NCI-H128 (cell line): ENCODE results near the gene CRELD1.
"Not testable (repeated sequence)": the region's sequence is repeated elsewhere in the genome, so short reads cannot be mapped to it uniquely, and the experiment has no call there.

Experiments used
- DNase-seq: peaks from one replicate; lab custom pipeline; 2025; ENCODE audit not compliant: unreplicated experiment; lab: John Stamatoyannopoulos, UW

Gene CRELD1

DNA sequence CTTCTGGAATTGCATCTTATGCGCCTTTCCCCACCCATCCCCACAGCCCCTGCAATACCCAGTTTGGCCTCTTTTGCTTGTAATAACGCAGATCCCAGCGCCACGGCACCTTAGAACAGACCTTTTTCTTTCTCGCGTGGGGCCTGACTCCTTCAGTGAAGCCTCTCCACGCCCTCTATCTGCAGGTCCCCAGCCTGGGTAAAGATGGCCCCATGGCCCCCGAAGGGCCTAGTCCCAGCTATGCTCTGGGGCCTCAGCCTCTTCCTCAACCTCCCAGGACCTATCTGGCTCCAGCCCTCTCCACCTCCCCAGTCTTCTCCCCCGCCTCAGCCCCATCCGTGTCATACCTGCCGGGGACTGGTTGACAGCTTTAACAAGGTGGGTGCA, 594 bp downstream of the CRELD1 start:
- no peak for DNase-seq

DNA sequence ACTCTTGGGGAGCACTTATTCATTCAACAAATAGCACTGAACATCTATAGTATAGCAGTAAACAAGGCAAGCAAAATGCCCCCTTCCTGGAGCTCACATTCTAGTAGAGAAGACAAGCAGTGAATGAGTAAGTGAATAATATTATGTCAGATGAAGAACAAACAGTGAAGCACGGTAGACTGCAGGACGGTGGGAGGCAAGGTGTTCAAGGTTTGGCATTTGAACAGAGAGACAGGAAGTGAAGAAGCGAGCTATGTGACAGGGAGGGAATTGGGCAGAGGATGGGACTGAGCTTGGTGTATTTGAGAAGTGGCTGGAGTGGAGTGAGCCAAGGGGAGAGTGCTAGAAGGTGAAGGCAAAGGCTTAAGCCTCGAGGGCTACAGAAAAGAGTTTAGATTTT, 1.4 kb downstream of the CRELD1 start:
- DNase-seq: no peak

DNA sequence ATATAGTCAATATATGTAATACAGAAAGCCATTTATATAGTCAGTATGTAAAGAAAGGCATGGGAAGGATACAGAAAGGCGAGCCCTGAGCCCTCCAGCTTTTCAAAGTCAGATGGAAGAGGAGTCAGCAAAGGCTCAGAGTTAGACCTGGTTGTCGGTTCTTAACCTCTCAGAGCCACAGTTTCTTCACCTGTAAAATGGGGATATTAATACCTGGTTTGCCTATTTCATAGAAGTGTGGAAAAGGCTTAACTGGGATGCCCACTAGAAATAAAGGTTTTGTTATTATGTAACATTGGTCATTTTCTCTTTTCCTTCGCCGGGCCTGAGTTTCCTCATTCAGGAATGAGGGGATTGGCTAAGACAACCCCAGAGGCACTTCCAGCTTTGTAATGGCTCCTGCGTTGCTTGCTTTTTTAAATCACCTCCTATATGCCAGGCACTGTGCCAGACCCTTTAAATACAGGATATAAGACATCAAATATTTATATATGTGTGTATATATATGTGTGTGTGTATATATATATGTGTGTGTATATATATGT, 2.4 kb downstream of the CRELD1 start:
- DNase-seq: no peak

DNA sequence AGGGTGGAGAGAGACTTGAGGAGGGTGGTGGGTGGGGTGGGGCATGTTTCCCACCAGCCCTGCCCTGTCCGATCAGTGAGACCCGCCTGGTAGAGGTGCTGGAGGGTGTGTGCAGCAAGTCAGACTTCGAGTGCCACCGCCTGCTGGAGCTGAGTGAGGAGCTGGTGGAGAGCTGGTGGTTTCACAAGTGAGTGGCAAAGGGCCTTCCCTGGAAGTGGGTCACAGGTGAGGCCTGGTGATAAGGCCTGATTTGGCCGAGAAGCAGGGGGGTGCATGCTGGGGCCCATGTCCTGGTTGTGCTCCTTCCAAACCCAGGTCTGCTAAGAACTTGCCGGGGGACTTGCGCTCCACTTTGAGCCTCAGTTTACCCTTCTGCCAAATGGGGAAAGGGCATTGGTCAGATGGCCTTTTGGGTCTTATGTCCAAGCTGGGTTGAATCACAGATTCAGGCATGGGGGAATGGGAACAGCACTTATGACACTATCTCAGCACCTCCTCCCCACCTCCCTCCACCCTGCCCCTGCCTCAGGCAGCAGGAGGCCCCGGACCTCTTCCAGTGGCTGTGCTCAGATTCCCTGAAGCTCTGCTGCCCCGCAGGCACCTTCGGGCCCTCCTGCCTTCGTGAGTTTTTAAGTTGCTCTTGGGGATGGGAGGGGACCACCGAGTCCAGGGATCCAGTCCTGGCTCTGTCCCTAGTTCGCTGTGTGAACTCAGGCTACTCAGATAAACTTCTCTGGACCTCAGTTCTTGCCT, 4.0 kb downstream of the CRELD1 start:
- DNase-seq: no peak

DNA sequence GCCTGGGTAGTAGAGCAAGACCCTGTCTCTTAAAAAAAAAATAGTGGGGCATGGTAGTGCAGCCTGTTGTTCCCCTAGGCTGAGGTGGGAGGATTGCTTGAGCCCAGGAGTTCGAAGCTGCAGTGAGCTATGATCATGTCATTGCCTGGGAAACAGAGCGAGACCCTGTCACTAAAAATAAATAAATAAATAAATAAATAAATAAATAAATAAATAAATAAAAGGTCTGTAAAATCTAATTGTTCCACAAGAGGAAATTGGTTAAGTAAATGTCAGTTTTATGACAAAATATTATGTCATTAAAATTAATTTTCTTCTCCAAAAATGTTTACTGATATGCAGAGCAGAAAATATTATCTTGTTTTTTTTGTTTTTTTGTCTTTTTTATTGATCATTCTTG, 5.3 kb downstream of the CRELD1 start:
- no peak for DNase-seq

DNA sequence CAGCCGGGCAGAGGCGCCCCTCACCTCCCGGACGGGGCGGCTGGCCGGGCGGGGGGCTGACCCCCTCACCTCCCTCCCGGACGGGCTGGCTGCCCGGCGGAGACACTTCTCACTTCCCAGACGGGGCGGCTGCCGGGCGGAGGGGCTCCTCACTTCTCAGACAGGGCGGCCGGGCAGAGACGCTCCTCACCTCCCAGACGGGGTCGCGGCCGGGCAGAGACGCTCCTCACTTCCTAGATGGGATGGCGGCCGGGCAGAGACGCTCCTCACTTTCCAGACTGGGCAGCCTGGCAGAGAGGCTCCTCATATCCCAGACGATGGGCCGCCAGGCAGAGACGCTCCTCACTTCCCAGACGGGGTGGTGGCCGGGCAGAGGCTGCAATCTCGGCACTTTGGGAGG, 6.3 kb downstream of the CRELD1 start:
- not testable (repeated sequence) for DNase-seq

DNA sequence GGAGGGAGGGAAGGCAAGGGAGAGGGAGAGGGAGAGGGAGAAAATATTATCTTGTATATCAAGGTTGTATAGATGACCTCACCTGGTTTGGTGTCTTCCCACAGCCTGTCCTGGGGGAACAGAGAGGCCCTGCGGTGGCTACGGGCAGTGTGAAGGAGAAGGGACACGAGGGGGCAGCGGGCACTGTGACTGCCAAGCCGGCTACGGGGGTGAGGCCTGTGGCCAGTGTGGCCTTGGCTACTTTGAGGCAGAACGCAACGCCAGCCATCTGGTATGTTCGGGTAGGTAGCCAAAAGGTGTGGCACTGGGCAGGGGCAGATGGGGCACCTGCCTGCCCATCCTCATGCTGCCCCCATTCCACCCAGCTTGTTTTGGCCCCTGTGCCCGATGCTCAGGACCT, 7.1 kb downstream of the CRELD1 start:
- DNase-seq: no peak

- DNase-seq: no peak
Observed at GRCh38 chr3:9942164-9942563, 8.5 kb downstream of the CRELD1 start.

GRCh38 chr3:9942934-9943690, 9.5 kb downstream of the CRELD1 start:
- no peak for DNase-seq

- DNase-seq: no peak
Observed at GRCh38 chr3:9944271-9944670, 10.6 kb downstream of the CRELD1 start.

DNA sequence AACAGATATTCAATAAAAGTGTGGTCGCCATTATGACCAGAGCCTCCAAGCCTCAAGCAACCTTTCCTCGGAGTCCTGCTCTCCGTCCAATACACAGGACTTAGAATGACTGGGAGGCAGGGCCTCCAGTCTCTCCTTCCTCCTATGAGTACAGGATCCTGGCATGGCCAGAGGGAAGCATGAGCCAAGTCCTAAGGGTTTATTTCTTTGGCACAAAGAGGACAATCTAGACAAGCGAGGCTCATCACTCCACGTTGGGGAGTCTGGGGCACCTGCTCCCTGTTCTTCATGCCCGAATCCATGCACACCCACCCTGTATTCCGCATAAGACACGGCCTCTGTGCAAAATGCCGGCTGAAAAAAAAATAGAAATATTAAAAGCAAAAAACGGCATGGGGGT, 11.7 kb downstream of the CRELD1 start:
- DNase-seq: no peak

- peak; percentile 16 for DNase-seq
Observed at GRCh38 chr3:9946112-9947024, 12.7 kb downstream of the CRELD1 start.

GRCh38 chr3:9947025-9947995, 13.7 kb downstream of the CRELD1 start:
- no peak for DNase-seq

DNA sequence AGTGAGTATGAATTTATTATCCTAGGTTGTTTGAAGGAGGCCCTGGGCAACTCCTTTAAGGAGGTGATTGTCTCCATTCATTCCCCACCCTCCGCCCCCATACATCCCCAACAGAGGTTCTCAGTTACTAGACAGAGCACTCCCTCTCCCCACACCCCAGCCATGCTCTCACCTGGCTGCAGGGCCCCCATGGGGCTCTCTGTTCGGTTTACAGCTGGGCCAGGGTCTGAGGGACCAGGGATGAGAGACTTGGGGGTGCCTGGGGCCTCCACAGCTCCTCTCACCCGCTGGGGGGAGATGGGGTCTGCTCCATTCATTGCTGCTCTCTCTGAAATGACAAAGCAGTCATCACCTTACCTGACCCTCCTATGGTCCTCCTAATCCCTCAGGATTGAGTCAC, 15.0 kb downstream of the CRELD1 start:
- no peak for DNase-seq

- no peak for DNase-seq
Observed at GRCh38 chr3:9949115-9949514, 15.5 kb downstream of the CRELD1 start.

DNA sequence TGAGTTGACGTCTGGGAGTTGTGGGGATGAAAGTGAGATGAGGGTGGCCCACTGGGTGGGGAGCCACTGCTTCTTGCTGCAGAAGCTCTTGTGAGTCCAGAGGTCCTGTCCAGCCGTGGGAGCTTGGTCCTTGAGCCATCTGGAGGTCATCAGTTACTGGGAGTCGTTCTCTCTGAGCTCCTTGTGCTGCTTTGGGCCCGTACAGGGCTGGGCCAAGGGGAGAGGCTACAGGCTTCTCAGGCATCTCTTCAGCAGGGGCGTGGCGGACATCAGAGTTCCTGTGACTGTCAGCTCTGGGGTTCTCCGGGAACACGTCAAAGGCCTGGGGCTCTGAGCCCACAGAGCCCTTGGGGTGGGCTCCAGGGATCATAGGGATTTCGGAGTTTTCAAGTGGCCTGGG, 16.0 kb downstream of the CRELD1 start:
- DNase-seq: no peak

DNA sequence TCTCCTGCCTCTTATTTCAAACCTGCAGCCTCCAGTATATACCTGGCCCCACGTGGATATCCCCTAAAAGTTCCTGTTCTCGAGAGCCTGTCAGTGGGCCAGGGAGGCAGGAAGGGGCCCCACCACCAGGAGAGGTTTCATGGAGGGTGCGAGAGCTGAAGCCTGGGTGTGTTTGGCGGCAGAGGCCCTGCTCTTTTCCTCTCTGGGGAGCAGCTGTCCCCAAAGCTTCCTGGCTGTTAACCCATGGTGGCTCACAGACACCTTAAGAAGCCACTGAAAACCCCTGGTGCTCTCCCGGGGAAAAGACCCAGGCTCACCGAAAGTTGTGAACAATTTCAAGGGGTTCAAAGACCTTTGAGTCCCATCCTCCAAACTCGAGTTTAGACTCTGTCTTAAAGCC, 17.5 kb downstream of the CRELD1 start:
- DNase-seq: no peak

DNA sequence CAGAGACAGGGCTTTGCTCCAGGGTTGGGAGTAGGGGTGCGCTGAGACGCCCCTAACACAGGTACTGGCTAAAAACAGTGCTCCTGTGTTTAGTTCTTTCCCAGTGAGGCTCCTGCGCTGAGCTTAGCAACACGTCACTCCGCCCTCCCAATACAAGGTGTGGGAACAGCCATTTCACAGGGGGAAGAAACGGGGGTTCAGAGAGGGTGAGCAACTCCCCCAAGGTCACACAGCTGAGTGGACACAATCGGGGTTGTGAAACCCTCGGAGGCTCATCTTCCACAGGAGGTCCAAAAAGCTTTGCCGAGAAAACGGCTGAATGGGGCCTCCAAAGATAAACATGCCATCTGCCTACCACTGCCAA, 17.9 kb downstream of the CRELD1 start:
- DNase-seq: no peak

GRCh38 chr3:9951962-9952805, 18.6 kb downstream of the CRELD1 start, which contains the start of gene PRRT3:
Gene PRRT3 (minus strand): TSS chr3:9952408. CDS start chr3:9950115, 2,293 bp downstream.
- peak; percentile 15 for DNase-seq
